Rectal smooth muscle tissue (tissue), 1 donor: Measurements from ENCODE around the gene RPRD2.
A peak's percentile ranks its signal among the peaks of the same experiment; 100 is the strongest.
"Not testable (repeated sequence)": the region's sequence is repeated elsewhere in the genome, so short reads cannot be mapped to it uniquely, and the experiment has no call there.

Experiments used
- H3K27ac ChIP-seq: one replicate; pipeline ENCODE4 v1.7.0; 2013; ENCODE audit warnings: low read depth, low read length, inconsistent platforms
- H3K27me3 ChIP-seq: one replicate; pipeline ENCODE4 v1.7.0; 2013; ENCODE audit warnings: low read length; ENCODE audit not compliant: control insufficient read depth, insufficient read depth
- H3K36me3 ChIP-seq: one replicate; pipeline ENCODE4 v1.7.0; 2013; ENCODE audit warnings: low read length; ENCODE audit not compliant: control insufficient read depth, insufficient read depth
- H3K4me1 ChIP-seq: one replicate; pipeline ENCODE4 v1.7.0; 2013; ENCODE audit warnings: low read length; ENCODE audit not compliant: control insufficient read depth, insufficient read depth
- H3K4me3 ChIP-seq: one replicate; pipeline ENCODE4 v1.7.0; 2013; ENCODE audit warnings: low read length
- H3K9ac ChIP-seq: one replicate; pipeline ENCODE4 v1.7.0; 2013; ENCODE audit warnings: low read length

RPRD2 gene

GRCh38 chr1:150366416-150367296 lies 2.7 kb downstream of the RPRD2 start:
- Histone ChIP-seq H3K27me3 (no peaks in the 10 kb centered on the region), H3K4me3 (peak overlapping the region; percentile 74), H3K36me3 (no peaks in the 10 kb centered on the region), H3K9ac (no peak overlapping the region), H3K4me1 (peaks cover 6% of the 10 kb centered on the region), H3K27ac (peak overlapping the region; percentile 99)

DNA sequence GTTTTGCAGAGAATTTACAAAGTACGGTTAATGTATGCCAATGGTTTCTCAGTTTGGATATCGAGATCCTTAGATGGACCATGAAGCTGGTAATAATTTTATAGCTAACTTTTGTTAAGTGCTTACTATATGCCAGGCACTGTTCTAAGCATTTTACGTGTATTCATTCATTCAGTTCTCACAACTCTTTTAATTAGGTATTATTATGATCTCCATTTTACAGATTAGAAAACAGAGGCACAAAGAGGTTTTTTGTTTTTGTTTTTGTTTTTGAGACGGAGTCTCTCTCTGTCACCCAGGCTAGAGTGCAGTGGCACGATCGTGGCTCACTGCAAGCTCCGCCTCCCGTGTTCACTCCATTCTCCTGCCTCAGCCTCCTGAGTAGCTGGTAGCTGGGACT lies 7.2 kb downstream of the RPRD2 start:
- Histone ChIP-seq H3K36me3 (no peaks in the 10 kb centered on the region), H3K9ac (no peak overlapping the region), H3K27me3 (no peaks in the 10 kb centered on the region), H3K27ac (no peak overlapping the region), H3K4me1 (peaks cover 3% of the 10 kb centered on the region), H3K4me3 (no peak overlapping the region)

- Histone ChIP-seq H3K4me1 (no peaks in the 10 kb centered on the region), H3K27ac (no peak overlapping the region), H3K27me3 (no peaks in the 10 kb centered on the region), H3K4me3 (no peak overlapping the region), H3K36me3 (no peaks in the 10 kb centered on the region), H3K9ac (no peak overlapping the region)
Measured at GRCh38 chr1:150372580-150372979, 8.6 kb downstream of the RPRD2 start.

GRCh38 chr1:150376110-150376509 lies 12.2 kb downstream of the RPRD2 start:
- Histone ChIP-seq H3K9ac (no peak overlapping the region), H3K27me3 (no peaks in the 10 kb centered on the region), H3K27ac (no peak overlapping the region), H3K4me1 (no peaks in the 10 kb centered on the region), H3K36me3 (no peaks in the 10 kb centered on the region), H3K4me3 (no peak overlapping the region)

DNA sequence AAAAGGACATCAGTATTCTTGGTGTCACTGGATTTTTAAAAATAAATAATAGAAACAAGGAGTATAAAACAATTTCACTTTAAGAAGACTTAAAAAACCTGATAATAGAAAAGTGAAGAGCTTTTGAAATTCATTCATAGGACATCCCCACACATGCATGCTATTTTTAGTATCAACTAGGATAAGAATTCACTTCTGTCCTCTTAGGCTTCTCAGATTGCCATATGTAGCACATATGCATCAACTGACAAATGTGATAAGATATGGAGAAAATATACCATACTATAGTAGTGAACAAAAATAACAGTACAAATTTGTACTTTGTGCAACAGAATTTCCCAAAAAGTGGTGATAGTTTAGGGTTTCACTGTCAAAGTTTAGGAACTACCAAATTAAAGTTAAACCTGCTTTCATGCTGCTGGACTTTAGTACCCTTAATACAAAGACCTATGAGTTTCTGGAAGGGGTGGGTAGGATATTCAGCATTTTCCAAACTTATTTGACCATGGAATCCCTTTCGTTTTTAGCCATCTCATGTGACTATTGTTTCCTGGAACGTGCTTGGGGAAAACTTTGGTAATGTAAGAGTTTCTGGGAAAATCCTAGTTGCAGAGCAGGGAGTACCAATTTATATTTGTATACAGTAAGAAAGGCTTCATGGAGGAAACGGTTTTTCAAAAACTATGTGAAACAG lies 19.8 kb downstream of the RPRD2 start:
- Histone ChIP-seq H3K36me3 (no peaks in the 10 kb centered on the region), H3K9ac (no peak overlapping the region), H3K4me3 (no peak overlapping the region), H3K4me1 (no peaks in the 10 kb centered on the region), H3K27me3 (no peaks in the 10 kb centered on the region), H3K27ac (no peak overlapping the region)

DNA sequence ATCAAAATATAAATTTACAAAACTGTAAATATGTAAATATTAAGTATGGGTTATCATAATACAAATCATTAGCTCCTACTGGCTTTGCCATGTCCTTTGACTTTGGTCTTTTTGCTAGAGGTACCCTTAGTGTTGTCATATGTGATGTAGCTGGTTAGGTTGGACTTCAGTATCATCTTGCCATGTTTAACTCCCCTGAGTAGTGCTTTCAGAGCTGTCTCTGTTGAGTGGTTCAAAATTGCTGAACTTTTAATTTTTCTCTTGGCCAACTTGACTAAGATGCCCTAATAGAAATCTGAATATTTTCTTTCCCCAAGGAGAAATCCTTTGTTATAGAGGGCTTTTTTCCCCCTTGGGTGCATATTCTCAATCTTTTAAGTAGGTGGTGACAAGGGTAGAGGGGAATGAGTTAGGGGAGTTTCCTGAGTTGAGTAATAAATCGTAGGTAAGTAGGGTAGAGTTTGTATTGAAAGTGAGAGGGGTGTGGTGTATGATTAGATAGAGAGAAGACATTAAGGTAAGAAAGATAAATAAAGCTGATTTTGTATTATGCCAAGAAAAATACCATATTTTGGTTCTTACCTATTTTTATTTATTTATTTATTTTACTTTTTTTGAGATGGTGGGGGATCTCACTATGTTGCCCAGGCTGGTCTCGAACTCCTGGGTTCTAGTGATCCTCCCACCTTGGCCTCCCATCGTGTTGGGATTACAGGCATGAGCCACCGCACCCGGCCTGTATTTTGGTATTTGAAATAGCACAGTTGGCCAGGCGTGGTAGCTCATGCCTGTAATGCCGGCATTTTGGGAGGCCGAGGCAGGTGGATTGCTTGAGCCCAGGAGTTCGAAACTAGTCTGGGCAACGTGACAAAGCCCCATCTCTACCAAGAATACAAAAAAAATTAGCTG lies 21.8 kb downstream of the RPRD2 start:
- H3K27me3 ChIP-seq: no peaks in the 10 kb centered on the region
- no peak overlapping the region for H3K9ac ChIP-seq
- no peak overlapping the region for H3K27ac ChIP-seq
- no peak overlapping the region for H3K4me3 ChIP-seq
- no peaks in the 10 kb centered on the region for H3K4me1 ChIP-seq
- no peaks in the 10 kb centered on the region for H3K36me3 ChIP-seq

DNA sequence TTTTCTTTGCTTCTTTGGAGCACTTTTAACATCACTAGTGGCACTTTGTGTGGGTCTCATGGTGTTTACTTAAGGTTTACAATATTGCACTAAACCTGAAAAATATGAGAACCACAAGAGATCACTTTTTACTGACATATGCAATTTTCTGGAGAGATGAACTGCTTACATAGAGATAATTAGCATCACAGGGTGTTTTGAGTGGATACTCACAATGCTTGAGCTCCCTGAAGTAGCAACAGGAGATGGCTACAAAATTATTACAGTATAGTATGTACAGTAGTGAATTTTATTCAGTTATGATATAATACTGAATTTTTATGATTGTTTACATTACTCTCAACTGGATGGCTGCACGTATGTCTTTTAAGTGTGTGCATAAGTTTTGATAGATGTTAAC lies 22.6 kb downstream of the RPRD2 start:
- H3K9ac ChIP-seq: no peak overlapping the region
- no peaks in the 10 kb centered on the region for H3K4me1 ChIP-seq
- H3K27ac ChIP-seq: no peak overlapping the region
- H3K27me3 ChIP-seq: no peaks in the 10 kb centered on the region
- no peak overlapping the region for H3K4me3 ChIP-seq
- H3K36me3 ChIP-seq: no peaks in the 10 kb centered on the region

- Histone ChIP-seq H3K27ac (no peak overlapping the region), H3K4me3 (no peak overlapping the region), H3K4me1 (no peaks in the 10 kb centered on the region), H3K36me3 (no peaks in the 10 kb centered on the region), H3K27me3 (no peaks in the 10 kb centered on the region), H3K9ac (no peak overlapping the region)
Measured at GRCh38 chr1:150387200-150387599, 23.3 kb downstream of the RPRD2 start.

DNA sequence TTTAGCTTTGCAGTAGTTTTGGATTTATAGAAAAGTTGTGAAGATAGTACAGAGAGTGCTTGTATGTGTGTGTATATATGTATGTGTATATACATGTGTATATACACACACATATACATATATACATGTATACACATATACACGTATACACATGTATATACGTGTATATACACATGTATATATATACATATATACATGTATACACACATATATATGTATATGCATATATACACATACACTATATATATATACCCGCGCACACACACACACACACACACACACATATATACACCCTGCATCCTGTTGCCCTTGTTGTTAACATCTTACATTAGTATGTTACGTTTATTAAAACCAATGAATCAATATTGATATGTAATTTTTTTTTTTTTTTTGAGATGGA lies 24.3 kb downstream of the RPRD2 start:
- no peaks in the 10 kb centered on the region for H3K27me3 ChIP-seq
- no peaks in the 10 kb centered on the region for H3K36me3 ChIP-seq

GRCh38 chr1:150389650-150390049 lies 25.7 kb downstream of the RPRD2 start:
- Histone ChIP-seq H3K4me1 (no peaks in the 10 kb centered on the region), H3K36me3 (no peaks in the 10 kb centered on the region), H3K4me3 (no peak overlapping the region), H3K9ac (no peak overlapping the region), H3K27ac (no peak overlapping the region), H3K27me3 (no peaks in the 10 kb centered on the region)

More for the DNA sequence above, 24.3 kb downstream of the RPRD2 start:
- Histone ChIP-seq H3K9ac (no peak overlapping the region), H3K4me3 (no peak overlapping the region), H3K27ac (no peak overlapping the region), H3K4me1 (no peaks in the 10 kb centered on the region)

DNA sequence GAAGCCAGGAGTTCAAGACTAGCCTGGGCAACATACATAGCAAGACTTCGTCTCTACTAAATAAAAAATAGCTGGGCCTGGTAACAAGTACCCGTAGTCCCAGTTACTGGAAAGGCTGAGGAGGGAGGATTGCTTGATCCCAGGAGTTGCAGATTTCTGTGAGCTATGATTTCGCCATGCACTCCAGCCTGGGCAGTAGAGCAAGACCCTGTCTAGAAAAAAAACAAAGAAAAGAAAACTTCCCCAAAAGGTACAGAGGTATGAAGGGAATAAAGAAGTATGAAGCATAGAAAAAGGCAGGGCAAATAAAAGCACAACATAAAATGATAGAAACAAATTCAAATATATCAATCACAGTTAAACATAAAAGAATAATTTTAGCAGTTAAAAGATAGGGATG lies 28.7 kb downstream of the RPRD2 start:
- H3K4me3 ChIP-seq: no peak overlapping the region
- H3K9ac ChIP-seq: no peak overlapping the region
- no peaks in the 10 kb centered on the region for H3K27me3 ChIP-seq
- H3K27ac ChIP-seq: no peak overlapping the region
- no peaks in the 10 kb centered on the region for H3K36me3 ChIP-seq
- H3K4me1 ChIP-seq: no peaks in the 10 kb centered on the region

DNA sequence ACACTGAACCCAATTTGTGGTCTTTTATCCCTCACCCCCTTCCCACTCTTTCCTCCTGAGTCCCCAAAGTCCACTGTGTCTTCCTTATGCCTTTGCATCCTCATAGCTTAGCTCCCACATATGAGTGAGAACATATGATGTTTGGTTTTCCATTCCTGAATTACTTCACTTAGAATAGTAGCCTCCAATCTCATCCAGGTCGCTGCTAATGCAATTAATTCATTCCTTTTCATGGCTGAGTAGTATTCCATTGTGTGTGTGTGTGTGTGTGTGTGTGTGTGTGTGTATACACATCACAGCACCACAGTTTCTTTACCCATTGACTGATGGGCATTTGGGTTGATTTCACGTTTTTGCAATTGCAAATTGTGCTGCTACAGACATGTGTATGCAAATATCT lies 31.2 kb downstream of the RPRD2 start:
- not testable (repeated sequence) for H3K4me3 ChIP-seq, H3K27ac ChIP-seq, H3K4me1 ChIP-seq, H3K27me3 ChIP-seq, H3K36me3 ChIP-seq, H3K9ac ChIP-seq
